ENCODE data around the gene PIEZO1. TPM values are rescaled to one million over a fixed set of nuclear protein-coding genes. Genes with fewer than 3 reads are reported as not detected.

The PIEZO1 gene
- total and polyA plus RNA-seq, 9 of the 15 experiments (the other 6 are each of a cell fraction or from before 2014, with no cell fraction given): 3.6 to 432 (median 131) TPM

DNA sequence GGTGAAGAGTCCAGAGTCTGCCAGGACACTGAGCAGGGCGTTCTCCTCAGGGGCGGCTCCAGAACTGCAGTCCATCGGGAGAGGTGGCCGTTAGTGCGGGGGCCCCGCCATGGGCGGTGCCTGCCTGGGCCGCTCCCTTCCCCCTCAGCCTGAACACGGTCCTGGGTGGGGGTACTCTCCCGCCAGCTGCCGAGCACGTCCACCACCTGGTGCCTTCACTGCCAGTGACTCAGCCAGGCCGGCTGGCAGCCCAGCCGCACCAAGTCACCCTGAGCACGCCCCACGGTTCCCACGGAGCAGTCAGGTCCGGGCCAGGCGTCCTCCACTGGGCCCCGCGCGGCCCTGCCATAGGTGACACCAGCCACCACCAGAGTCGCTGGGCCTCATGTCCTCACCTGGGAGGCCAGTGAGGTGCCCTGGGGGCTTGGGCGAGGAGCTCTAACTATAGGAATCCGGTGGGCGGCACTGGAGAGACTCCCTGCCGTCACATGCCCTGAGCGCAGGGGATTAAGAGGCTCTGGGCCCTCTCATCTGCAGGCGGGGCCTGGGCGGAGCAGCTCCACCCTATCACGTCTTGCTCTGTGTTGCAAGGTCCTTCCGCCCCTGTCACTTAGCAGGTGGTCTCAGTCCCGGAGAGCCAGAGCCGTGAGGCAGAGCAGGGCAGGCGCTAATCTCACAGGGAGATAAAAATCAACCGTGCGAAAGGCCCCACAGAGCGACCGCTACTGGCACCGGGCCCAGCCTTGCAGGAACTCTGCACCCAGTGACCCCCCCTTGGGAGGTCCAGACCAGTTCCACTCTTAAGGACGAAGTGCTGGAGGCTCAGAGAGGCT is 14.3 kb downstream of the PIEZO1 start (continued):
- no peak for TF ChIP-seq SIN3B (IDR thresholded peaks at IDR 0.05; ENCODE audit: low read depth)
- TF ChIP-seq, protein P1, sequence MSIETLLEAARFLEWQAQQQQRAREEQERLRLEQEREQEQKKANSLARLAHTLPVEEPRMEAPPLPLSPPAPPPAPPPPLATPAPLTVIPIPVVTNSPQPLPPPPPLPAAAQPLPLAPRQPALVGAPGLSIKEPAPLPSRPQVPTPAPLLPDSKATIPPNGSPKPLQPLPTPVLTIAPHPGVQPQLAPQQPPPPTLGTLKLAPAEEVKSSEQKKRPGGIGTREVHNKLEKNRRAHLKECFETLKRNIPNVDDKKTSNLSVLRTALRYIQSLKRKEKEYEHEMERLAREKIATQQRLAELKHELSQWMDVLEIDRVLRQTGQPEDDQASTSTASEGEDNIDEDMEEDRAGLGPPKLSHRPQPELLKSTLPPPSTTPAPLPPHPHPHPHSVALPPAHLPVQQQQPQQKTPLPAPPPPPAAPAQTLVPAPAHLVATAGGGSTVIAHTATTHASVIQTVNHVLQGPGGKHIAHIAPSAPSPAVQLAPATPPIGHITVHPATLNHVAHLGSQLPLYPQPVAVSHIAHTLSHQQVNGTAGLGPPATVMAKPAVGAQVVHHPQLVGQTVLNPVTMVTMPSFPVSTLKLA (conservative IDR thresholded peaks at IDR 0.05): no peak
- TF ChIP-seq RBM15 (IDR thresholded peaks at IDR 0.05; ENCODE audit: insufficient read depth, low read length): no peak
- TF ChIP-seq KDM5B (IDR thresholded peaks at IDR 0.05; ENCODE audit: insufficient replicate concordance, low read depth, low read length): peak; percentile 67
- TF ChIP-seq ZZZ3 (IDR thresholded peaks at IDR 0.05): no peak
- TF ChIP-seq ZNF584 (CRISPR knock-in tag; IDR thresholded peaks at IDR 0.05; ENCODE audit: low read depth): peak; percentile 35; the same call in 1 of the 2 replicates
- no peak for TF ChIP-seq HEY1 (CRISPR knock-in tag; IDR thresholded peaks at IDR 0.05; ENCODE audit: borderline replicate concordance)
- TF ChIP-seq ZNF445 (CRISPR knock-in tag; IDR thresholded peaks at IDR 0.05; ENCODE audit: low read depth): no peak
- TF ChIP-seq RBM14 (IDR thresholded peaks at IDR 0.05; ENCODE audit: borderline replicate concordance, insufficient read depth, low read depth, low read length): 0 out of 2 replicates have a peak, but pooled peaks have one; percentile 52
- peak; percentile 30 for TF ChIP-seq RBM39 (optimal IDR thresholded peaks at IDR 0.05; ENCODE audit: low read depth, low read length)
- TF ChIP-seq NR3C1 (CRISPR knock-in tag; IDR thresholded peaks at IDR 0.05): no peak
- TF ChIP-seq ZNF644 (tag; IDR thresholded peaks at IDR 0.05; ENCODE audit: low read depth): no peak
- TF ChIP-seq ADNP (tag; IDR thresholded peaks at IDR 0.05): no peak
- TF ChIP-seq ZNF408 (CRISPR knock-in tag; IDR thresholded peaks at IDR 0.05; ENCODE audit: low read depth): no peak
- no peak for TF ChIP-seq XRCC3 (IDR thresholded peaks at IDR 0.05)
- TF ChIP-seq NCOA2 (IDR thresholded peaks at IDR 0.05; ENCODE audit: partially characterized antibody in 2 of 2): no peak
- TF ChIP-seq FIP1L1 (IDR thresholded peaks at IDR 0.05; ENCODE audit: low read depth, low read length, poor library complexity, severe bottlenecking): peak; percentile 95
- no peak for TF ChIP-seq SIRT6 (IDR thresholded peaks at IDR 0.05; ENCODE audit: low read depth, low read length)
- peak; percentile 57 for TF ChIP-seq TBP (optimal IDR thresholded peaks at IDR 0.05; ENCODE audit: low read depth, low read length)
- TF ChIP-seq, protein P2, sequence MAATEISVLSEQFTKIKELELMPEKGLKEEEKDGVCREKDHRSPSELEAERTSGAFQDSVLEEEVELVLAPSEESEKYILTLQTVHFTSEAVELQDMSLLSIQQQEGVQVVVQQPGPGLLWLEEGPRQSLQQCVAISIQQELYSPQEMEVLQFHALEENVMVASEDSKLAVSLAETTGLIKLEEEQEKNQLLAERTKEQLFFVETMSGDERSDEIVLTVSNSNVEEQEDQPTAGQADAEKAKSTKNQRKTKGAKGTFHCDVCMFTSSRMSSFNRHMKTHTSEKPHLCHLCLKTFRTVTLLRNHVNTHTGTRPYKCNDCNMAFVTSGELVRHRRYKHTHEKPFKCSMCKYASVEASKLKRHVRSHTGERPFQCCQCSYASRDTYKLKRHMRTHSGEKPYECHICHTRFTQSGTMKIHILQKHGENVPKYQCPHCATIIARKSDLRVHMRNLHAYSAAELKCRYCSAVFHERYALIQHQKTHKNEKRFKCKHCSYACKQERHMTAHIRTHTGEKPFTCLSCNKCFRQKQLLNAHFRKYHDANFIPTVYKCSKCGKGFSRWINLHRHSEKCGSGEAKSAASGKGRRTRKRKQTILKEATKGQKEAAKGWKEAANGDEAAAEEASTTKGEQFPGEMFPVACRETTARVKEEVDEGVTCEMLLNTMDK (IDR thresholded peaks at IDR 0.05; ENCODE audit: borderline replicate concordance, insufficient read depth, low read depth, low read length, poor library complexity, severe bottlenecking): no peak
- TF ChIP-seq FOXA1 (IDR thresholded peaks at IDR 0.05; ENCODE audit: borderline replicate concordance): no peak
- TF ChIP-seq EP400 (IDR thresholded peaks at IDR 0.05): no peak
- TF ChIP-seq NFE2L1 (tag; IDR thresholded peaks at IDR 0.05; ENCODE audit: borderline replicate concordance, low read depth): no peak
- TF ChIP-seq PTTG1 (tag; IDR thresholded peaks at IDR 0.05; ENCODE audit: low read depth): no peak
- no peak for TF ChIP-seq PRMT5 (CRISPR knock-in tag; IDR thresholded peaks at IDR 0.05)
